SKM-1 treated with dmso at 0.1 percent for 144 hours (cell line): Measurements from ENCODE around the gene TUBG1.
"Not testable (repeated sequence)": the region's sequence is repeated elsewhere in the genome, so short reads cannot be mapped to it uniquely, and the experiment has no call there.

Experiments used
- DNase-seq: peaks from one replicate; lab custom pipeline; 2025; ENCODE audit not compliant: unreplicated experiment; lab: John Stamatoyannopoulos, UW

The TUBG1 gene

GRCh38 chr17:42623271-42623670 is 13.8 kb downstream of the TUBG1 start:
- DNase-seq: no peak

- no peak for DNase-seq
Observed at GRCh38 chr17:42623732-42624596, 14.5 kb downstream of the TUBG1 start.

GRCh38 chr17:42627032-42627764 is 17.7 kb downstream of the TUBG1 start:
- DNase-seq: not testable (repeated sequence)

- DNase-seq: peak; percentile 21
Observed at GRCh38 chr17:42629411-42630009, 20.0 kb downstream of the TUBG1 start.

- DNase-seq: no peak
Observed at GRCh38 chr17:42632949-42633444, 23.5 kb downstream of the TUBG1 start.

- DNase-seq: peak; percentile 14
Observed at GRCh38 chr17:42639525-42640113, 30.1 kb downstream of the TUBG1 start.

- no peak for DNase-seq
Observed at GRCh38 chr17:42640121-42640520, 30.6 kb downstream of the TUBG1 start.

GRCh38 chr17:42642336-42642735 is 32.9 kb downstream of the TUBG1 start:
- no peak for DNase-seq

- DNase-seq: no peak
Observed at GRCh38 chr17:42647778-42648177, 38.3 kb downstream of the TUBG1 start.

GRCh38 chr17:42651392-42651791 is 41.9 kb downstream of the TUBG1 start:
- DNase-seq: no peak

- no peak for DNase-seq
Observed at GRCh38 chr17:42653179-42654124, 44.0 kb downstream of the TUBG1 start.

- no peak for DNase-seq
Observed at GRCh38 chr17:42655528-42655927, 46.0 kb downstream of the TUBG1 start.

- no peak for DNase-seq
Observed at GRCh38 chr17:42657824-42658588, 48.5 kb downstream of the TUBG1 start.

- DNase-seq: peak; percentile 79
Observed at GRCh38 chr17:42659079-42659931, 49.8 kb downstream of the TUBG1 start, which contains the start of gene TUBG2. TUBG2 (plus strand) TSS chr17:42659284; CDS start chr17:42659504, 220 bp downstream.

GRCh38 chr17:42659932-42660274 is 50.4 kb downstream of the TUBG1 start:
- DNase-seq: not testable (repeated sequence)

GRCh38 chr17:42660692-42661345 is 51.3 kb downstream of the TUBG1 start:
- no peak for DNase-seq
